ENCODE measurements around the gene MYLK.

DNA sequence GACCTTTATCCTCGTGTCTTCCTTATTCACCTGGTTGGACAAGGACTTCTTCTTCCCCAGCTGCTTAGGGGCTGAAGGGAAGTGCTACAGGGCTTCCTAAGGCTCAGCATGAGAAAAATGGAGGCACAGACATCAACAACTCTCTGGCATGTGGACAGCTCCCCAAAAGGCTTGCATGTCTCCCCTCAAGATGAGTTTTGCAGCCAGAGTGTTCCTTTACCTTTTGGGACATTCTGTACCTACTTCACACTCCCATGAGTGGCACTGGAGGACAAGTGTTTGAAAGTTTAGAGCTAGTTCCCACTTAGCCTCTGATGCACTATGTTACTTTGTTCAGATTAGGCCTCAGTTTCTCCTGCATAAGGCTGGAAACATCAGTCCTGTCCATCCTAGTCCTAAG lies 222.2 kb downstream of the MYLK start:
- no peak for TF ChIP-seq POLR2AphosphoS5 (IDR thresholded peaks at IDR 0.05; ENCODE audit: borderline replicate concordance, low read depth, low read length)
- no peak for TF ChIP-seq FOXP2 (optimal IDR thresholded peaks at IDR 0.05; ENCODE audit: control extremely low read depth, extremely low read length, insufficient read depth)

Data from SK-N-MC (cell line).